ENCODE measurements around the gene CHST13.

DNA sequence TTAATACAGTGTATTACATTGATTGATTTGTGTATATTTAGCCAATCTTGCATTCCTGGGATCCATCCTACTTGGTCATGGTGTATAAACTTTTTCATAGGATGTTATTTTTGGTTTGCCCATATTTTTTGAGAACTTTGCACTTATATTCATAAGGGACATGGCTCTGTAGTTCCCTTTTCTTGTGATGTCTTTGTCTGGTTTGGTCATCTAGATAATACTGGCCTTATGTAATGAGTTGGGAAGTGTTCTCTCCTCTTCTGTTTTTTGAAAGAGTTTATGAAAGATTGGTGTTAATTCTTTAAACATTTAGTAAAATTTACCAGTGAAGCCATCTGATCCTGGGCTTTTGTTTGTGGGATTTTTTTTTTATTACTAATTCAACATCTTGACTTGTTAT, 9.6 kb downstream of the CHST13 start:
- TF ChIP-seq RAD21 (IDR thresholded peaks at IDR 0.05; ENCODE audit: low read depth): no peak
- TF ChIP-seq, protein P1, sequence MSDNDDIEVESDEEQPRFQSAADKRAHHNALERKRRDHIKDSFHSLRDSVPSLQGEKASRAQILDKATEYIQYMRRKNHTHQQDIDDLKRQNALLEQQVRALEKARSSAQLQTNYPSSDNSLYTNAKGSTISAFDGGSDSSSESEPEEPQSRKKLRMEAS (IDR thresholded peaks at IDR 0.05): no peak
- TF ChIP-seq, protein P2, sequence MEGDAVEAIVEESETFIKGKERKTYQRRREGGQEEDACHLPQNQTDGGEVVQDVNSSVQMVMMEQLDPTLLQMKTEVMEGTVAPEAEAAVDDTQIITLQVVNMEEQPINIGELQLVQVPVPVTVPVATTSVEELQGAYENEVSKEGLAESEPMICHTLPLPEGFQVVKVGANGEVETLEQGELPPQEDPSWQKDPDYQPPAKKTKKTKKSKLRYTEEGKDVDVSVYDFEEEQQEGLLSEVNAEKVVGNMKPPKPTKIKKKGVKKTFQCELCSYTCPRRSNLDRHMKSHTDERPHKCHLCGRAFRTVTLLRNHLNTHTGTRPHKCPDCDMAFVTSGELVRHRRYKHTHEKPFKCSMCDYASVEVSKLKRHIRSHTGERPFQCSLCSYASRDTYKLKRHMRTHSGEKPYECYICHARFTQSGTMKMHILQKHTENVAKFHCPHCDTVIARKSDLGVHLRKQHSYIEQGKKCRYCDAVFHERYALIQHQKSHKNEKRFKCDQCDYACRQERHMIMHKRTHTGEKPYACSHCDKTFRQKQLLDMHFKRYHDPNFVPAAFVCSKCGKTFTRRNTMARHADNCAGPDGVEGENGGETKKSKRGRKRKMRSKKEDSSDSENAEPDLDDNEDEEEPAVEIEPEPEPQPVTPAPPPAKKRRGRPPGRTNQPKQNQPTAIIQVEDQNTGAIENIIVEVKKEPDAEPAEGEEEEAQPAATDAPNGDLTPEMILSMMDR (IDR thresholded peaks at IDR 0.05 in 2 of 3, conservative IDR thresholded peaks at IDR 0.05 in 1 of 3; ENCODE audit: borderline replicate concordance in 1 of 3, insufficient read depth in 1 of 3, low read depth in 2 of 3, low read length in 2 of 3): no peak
- TF ChIP-seq YY1 (IDR thresholded peaks at IDR 0.05; ENCODE audit: extremely low read depth, insufficient replicate concordance, low read depth, low read length): no peak
- TF ChIP-seq POLR2AphosphoS5 (IDR thresholded peaks at IDR 0.05; ENCODE audit: low read depth, low read length): no peak
- TF ChIP-seq, protein P3, sequence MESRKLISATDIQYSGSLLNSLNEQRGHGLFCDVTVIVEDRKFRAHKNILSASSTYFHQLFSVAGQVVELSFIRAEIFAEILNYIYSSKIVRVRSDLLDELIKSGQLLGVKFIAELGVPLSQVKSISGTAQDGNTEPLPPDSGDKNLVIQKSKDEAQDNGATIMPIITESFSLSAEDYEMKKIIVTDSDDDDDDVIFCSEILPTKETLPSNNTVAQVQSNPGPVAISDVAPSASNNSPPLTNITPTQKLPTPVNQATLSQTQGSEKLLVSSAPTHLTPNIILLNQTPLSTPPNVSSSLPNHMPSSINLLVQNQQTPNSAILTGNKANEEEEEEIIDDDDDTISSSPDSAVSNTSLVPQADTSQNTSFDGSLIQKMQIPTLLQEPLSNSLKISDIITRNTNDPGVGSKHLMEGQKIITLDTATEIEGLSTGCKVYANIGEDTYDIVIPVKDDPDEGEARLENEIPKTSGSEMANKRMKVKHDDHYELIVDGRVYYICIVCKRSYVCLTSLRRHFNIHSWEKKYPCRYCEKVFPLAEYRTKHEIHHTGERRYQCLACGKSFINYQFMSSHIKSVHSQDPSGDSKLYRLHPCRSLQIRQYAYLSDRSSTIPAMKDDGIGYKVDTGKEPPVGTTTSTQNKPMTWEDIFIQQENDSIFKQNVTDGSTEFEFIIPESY (IDR thresholded peaks at IDR 0.05; ENCODE audit: extremely low read depth, insufficient replicate concordance, low read length): no peak
- TF ChIP-seq ATF3 (IDR thresholded peaks at IDR 0.05): no peak
- TF ChIP-seq TCF7L2 (IDR thresholded peaks at IDR 0.05; ENCODE audit: borderline replicate concordance, extremely low read depth, insufficient read depth, insufficient read length): no peak
- TF ChIP-seq EGR1 (IDR thresholded peaks at IDR 0.05; ENCODE audit: low read depth): no peak

Data from HCT116 (cell line).